ENCODE data around the gene DDIT4. TPM values are rescaled to one million over a fixed set of nuclear protein-coding genes. Genes with fewer than 3 reads are reported as not detected.

Gene DDIT4
- total RNA-seq, 1 experiment from 2014 or later = 326 TPM

DNA sequence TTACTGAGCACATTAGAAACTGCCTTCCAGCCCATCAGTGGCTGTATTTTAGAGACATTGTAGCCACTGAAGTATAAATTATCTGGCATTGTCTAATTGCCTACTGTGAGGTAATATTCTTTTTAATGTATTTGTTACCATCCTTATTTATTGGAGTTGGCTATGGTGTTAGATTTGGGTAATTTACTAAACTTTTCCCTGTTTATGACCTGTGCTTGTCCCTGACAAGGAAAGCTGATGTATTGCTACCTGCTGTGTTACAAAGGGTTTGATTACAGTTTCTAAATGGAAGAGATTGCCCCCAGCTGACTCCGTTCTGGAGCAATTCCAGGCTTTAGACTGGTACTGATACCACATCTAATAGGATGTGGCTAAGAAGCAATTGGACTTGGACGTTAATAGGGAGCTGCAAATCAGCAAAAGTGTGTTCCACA is 45.4 kb upstream of the DDIT4 start:
- intact Hi-C loops (cut with micrococcal nuclease; ENCODE audit: unreplicated experiment) = no loop called here

DNA sequence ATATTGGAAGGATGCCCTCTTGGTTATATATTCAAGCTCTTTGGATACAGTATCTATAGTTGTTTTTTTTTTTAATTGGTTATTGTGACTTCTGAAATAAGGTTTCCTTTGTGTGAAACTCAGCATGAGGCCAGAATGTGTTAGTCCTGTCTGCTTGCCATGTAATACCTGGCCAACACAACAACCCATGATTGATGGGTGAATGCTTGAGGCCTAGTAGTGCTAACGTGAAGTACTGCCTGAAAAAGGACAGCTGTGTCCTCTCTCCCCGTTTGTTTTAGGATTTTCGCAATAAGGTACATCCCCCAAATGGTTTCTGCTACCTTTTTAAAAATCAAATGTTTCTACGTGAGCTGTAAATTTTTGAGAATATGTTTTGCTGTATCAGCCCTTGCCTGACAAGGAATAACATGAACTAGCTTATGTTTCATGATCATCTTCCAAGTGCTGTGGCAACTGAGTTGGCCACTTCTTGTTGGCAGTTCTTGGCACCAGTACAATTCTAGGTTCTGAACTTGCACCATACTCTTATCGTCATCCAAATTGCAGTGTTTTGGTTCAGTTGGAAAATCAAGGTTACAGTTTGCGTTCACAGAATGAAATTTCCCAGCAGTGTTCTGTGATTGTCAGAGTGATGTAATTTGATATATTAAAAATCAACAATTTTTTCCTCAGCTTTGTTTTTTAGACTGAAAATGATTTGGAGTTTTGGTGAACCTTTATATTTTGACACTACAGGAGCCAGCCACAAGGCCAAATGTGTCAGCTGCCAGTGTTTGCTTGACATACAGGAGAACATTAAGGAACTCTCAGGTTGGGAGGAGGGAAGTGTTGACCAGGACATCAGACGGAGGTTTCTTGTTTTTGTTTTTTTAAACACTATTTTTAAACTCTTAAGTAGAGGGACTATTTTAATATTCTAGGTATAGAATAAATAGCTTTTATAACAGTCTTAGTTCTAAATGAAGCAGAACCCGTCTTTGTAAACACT is 44.2 kb upstream of the DDIT4 start:
- BruUV-seq (replicated peaks) = no TSS peak
- no peak for DNase-seq
- Mint-ChIP-seq H3K27ac (ENCODE audit: unreplicated experiment) (no peak overlapping the region), H3K9me3 (ENCODE audit: low read depth, unreplicated experiment) (no peaks in the 10 kb centered on the region), H3K27me3 (ENCODE audit: unreplicated experiment) (no peaks in the 10 kb centered on the region), H3K4me3 (ENCODE audit: low read depth, unreplicated experiment) (no peak overlapping the region), H3K36me3 (ENCODE audit: insufficient read depth, unreplicated experiment) (peaks cover 67% of the 10 kb centered on the region), H3K4me1 (ENCODE audit: low read depth, unreplicated experiment) (no peaks in the 10 kb centered on the region)
- TF ChIP-seq, protein P1, sequence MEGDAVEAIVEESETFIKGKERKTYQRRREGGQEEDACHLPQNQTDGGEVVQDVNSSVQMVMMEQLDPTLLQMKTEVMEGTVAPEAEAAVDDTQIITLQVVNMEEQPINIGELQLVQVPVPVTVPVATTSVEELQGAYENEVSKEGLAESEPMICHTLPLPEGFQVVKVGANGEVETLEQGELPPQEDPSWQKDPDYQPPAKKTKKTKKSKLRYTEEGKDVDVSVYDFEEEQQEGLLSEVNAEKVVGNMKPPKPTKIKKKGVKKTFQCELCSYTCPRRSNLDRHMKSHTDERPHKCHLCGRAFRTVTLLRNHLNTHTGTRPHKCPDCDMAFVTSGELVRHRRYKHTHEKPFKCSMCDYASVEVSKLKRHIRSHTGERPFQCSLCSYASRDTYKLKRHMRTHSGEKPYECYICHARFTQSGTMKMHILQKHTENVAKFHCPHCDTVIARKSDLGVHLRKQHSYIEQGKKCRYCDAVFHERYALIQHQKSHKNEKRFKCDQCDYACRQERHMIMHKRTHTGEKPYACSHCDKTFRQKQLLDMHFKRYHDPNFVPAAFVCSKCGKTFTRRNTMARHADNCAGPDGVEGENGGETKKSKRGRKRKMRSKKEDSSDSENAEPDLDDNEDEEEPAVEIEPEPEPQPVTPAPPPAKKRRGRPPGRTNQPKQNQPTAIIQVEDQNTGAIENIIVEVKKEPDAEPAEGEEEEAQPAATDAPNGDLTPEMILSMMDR (IDR thresholded peaks at IDR 0.05; ENCODE audit: unreplicated experiment) = no peak
- intact Hi-C loops (cut with micrococcal nuclease; ENCODE audit: unreplicated experiment) = no loop called here
- CTCF ChIA-PET = no interaction called here

More for the DNA sequence above, 45.4 kb upstream of the DDIT4 start:
- Mint-ChIP-seq H3K27ac (ENCODE audit: unreplicated experiment) (no peak overlapping the region), H3K9me3 (ENCODE audit: low read depth, unreplicated experiment) (no peaks in the 10 kb centered on the region), H3K4me3 (ENCODE audit: low read depth, unreplicated experiment) (no peak overlapping the region), H3K27me3 (ENCODE audit: unreplicated experiment) (no peaks in the 10 kb centered on the region), H3K36me3 (ENCODE audit: insufficient read depth, unreplicated experiment) (peaks cover 72% of the 10 kb centered on the region), H3K4me1 (ENCODE audit: low read depth, unreplicated experiment) (peaks cover 5% of the 10 kb centered on the region)
- CTCF ChIA-PET = interaction anchor here (0.7 kb wide), 1 partner anchor 264 kb away, joined by 3 read pairs; the partner anchor contains the start of gene CHST3
- DNase-seq = no peak
- TF ChIP-seq, protein P1 (IDR thresholded peaks at IDR 0.05; ENCODE audit: unreplicated experiment) = no peak
- BruUV-seq (replicated peaks) = no TSS peak

DNA sequence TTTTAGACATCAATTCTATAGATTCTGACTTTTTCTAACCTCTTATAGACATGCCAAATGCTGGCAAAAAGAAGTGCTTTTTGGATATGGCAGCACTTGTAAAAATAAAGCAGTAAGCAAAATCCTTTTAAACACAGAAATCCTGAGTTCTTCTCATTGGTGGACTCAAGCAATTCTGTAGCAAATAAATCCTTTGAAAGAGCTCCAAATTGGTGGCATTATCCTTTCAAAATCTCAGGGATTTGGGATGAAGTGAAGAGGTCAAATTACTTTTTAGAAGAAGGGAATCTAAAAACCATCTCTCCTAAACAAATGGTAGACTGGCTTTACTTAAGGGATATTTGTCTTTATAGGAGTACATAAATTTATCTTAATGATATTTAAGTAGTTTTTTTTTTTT is 40.1 kb upstream of the DDIT4 start:
- DNase-seq = no peak
- TF ChIP-seq, protein P1 (IDR thresholded peaks at IDR 0.05; ENCODE audit: unreplicated experiment) = no peak
- H3K4me3 Mint-ChIP-seq (ENCODE audit: low read depth, unreplicated experiment) = no peak overlapping the region
- CTCF ChIA-PET = no interaction called here
- peaks cover 72% of the 10 kb centered on the region for H3K36me3 Mint-ChIP-seq (ENCODE audit: insufficient read depth, unreplicated experiment)
- BruUV-seq (replicated peaks) = no TSS peak
- intact Hi-C loops (cut with micrococcal nuclease; ENCODE audit: unreplicated experiment) = no loop called here
- H3K27ac Mint-ChIP-seq (ENCODE audit: unreplicated experiment) = no peak overlapping the region
- no peaks in the 10 kb centered on the region for H3K4me1 Mint-ChIP-seq (ENCODE audit: low read depth, unreplicated experiment)
- no peaks in the 10 kb centered on the region for H3K27me3 Mint-ChIP-seq (ENCODE audit: unreplicated experiment)
- H3K9me3 Mint-ChIP-seq (ENCODE audit: low read depth, unreplicated experiment) = no peaks in the 10 kb centered on the region

DNA sequence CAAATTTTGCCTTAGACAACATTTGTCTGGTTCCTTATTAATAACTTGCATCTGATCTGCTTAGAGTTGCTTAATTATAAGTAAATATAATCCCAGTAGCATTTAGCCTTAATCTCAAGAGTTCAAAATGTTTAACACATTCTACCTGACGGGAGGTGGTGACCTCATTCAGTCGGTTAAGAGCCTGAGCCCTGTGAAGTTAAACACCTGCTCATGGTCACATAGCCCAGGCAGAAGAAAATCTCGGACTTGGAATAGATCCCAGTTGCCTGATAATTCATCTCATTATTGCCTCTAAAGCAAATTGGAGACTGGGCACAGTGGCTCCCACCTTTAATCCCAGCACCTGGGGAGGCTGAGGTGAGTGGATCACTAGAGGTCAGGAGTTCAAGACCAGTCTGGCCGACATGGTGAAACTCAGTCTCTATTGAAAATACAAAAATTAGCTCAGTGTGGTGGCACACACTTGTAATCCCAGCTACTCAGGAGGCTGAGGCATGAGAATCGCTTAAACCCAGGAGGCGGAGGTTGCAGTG is 39.1 kb upstream of the DDIT4 start:
- no peak for DNase-seq
- intact Hi-C loops (cut with micrococcal nuclease; ENCODE audit: unreplicated experiment) = no loop called here
- H3K27ac Mint-ChIP-seq (ENCODE audit: unreplicated experiment) = no peak overlapping the region
- TF ChIP-seq, protein P1 (IDR thresholded peaks at IDR 0.05; ENCODE audit: unreplicated experiment) = no peak
- no peaks in the 10 kb centered on the region for H3K4me1 Mint-ChIP-seq (ENCODE audit: low read depth, unreplicated experiment)
- BruUV-seq (replicated peaks) = no TSS peak
- CTCF ChIA-PET = interaction anchor here (0.7 kb wide), 1 partner anchor 12 kb away, joined by 3 read pairs; no protein-coding TSS in a partner anchor
- peaks cover 75% of the 10 kb centered on the region for H3K36me3 Mint-ChIP-seq (ENCODE audit: insufficient read depth, unreplicated experiment)
- H3K9me3 Mint-ChIP-seq (ENCODE audit: low read depth, unreplicated experiment) = no peaks in the 10 kb centered on the region
- no peak overlapping the region for H3K4me3 Mint-ChIP-seq (ENCODE audit: low read depth, unreplicated experiment)
- no peaks in the 10 kb centered on the region for H3K27me3 Mint-ChIP-seq (ENCODE audit: unreplicated experiment)
